Ascending aorta (tissue), 2 donors: Measurements from ENCODE around the gene CLASP1. TPM values are rescaled to one million over a fixed set of nuclear protein-coding genes. Genes with fewer than 3 reads are reported as not detected.
"Not testable (repeated sequence)": the region's sequence is repeated elsewhere in the genome, so short reads cannot be mapped to it uniquely, and the experiment has no call there.

Experiments used
- DNase-seq, 2 donors: peaks; one replicate each; pipeline ENCODE4 v3.0.0-alpha.2; 2019; ENCODE audit warnings: low spot score in 2 of 2
- H3K27ac ChIP-seq, 2 donors: fragments of 200-600 bp; sonication (generic); one replicate each; pipeline ENCODE4 v1.5.1; 2016 to 2017; ENCODE audit warnings: mild to moderate bottlenecking in 1 of 2
- H3K27me3 ChIP-seq: fragments of 200-600 bp; sonication (generic); one replicate; pipeline ENCODE4 v1.5.1; 2017
- H3K36me3 ChIP-seq, 2 donors: fragments of 200-600 bp; sonication (generic); one replicate each; pipeline ENCODE4 v1.5.1; 2016
- H3K4me1 ChIP-seq, 2 donors: fragments of 200-600 bp; sonication (generic); one replicate each; pipeline ENCODE4 v1.5.1; 2016 to 2017; ENCODE audit warnings: mild to moderate bottlenecking in 1 of 2
- H3K4me3 ChIP-seq, 2 donors: fragments of 200-600 bp; sonication (generic); one replicate each; pipeline ENCODE4 v1.5.1; 2016 to 2017; ENCODE audit warnings: mild to moderate bottlenecking in 1 of 2
- H3K9me3 ChIP-seq, 2 donors: fragments of 200-600 bp; sonication (generic); one replicate each; pipeline ENCODE4 v1.5.1; 2016
- intact Hi-C: fragments of 100-400 bp; cut with DNase I; formaldehyde crosslinking; loops from one replicate; pipeline ENCODE4 v1.15.1; 2023
- total RNA-seq: library from RNA; depleted of rRNA; stranded (reverse); fragments of >200 nt; gene quantifications from one replicate; pipeline ENCODE4 v1.1.0, GENCODE V29; 2016
- TF ChIP-seq, protein P1 (sequence below), 3 experiments: fragments of 200-600 bp in 2 of 3; fragments of 450-650 bp in 1 of 3; sonication (generic) in 2 of 3; IDR thresholded peaks; one replicate each; pipeline ENCODE4 v1.5.1; 2016 to 2019; ENCODE audit warnings: antibody characterized with exemption in 3 of 3, mild to moderate bottlenecking in 1 of 3, moderate library complexity in 1 of 3

CLASP1 gene
- total RNA-seq, 1 donor from 2014 or later, result 78.0 TPM

- DNase-seq, result no peak
- intact Hi-C loops, result no loop called here
Measured at GRCh38 chr2:121348128-121348740, 301.0 kb downstream of the CLASP1 start.

GRCh38 chr2:121346859-121347258 is 302.4 kb downstream of the CLASP1 start:
- peaks cover 62 to 88% of the 10 kb centered on the region in 2 donors for H3K36me3 ChIP-seq
- DNase-seq, result no peak
- H3K27me3 ChIP-seq, result no peaks in the 10 kb centered on the region
- no peaks in the 10 kb centered on the region for H3K4me1 ChIP-seq
- no peaks in the 10 kb centered on the region for H3K9me3 ChIP-seq
- TF ChIP-seq, protein P1, sequence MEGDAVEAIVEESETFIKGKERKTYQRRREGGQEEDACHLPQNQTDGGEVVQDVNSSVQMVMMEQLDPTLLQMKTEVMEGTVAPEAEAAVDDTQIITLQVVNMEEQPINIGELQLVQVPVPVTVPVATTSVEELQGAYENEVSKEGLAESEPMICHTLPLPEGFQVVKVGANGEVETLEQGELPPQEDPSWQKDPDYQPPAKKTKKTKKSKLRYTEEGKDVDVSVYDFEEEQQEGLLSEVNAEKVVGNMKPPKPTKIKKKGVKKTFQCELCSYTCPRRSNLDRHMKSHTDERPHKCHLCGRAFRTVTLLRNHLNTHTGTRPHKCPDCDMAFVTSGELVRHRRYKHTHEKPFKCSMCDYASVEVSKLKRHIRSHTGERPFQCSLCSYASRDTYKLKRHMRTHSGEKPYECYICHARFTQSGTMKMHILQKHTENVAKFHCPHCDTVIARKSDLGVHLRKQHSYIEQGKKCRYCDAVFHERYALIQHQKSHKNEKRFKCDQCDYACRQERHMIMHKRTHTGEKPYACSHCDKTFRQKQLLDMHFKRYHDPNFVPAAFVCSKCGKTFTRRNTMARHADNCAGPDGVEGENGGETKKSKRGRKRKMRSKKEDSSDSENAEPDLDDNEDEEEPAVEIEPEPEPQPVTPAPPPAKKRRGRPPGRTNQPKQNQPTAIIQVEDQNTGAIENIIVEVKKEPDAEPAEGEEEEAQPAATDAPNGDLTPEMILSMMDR (IDR thresholded peaks at IDR 0.05), result no peak
- intact Hi-C loops, result no loop called here
- no peak overlapping the region for H3K27ac ChIP-seq
- no peak overlapping the region for H3K4me3 ChIP-seq

More at GRCh38 chr2:121348128-121348740, 301.0 kb downstream of the CLASP1 start:
- TF ChIP-seq, protein P1 (IDR thresholded peaks at IDR 0.05), result no peak
- Histone ChIP-seq H3K27ac (no peak overlapping the region), H3K4me1 (no peaks in the 10 kb centered on the region), H3K27me3 (no peaks in the 10 kb centered on the region), H3K36me3 (peaks cover 75 to 95% of the 10 kb centered on the region in 2 donors), H3K4me3 (no peak overlapping the region), H3K9me3 (no peaks in the 10 kb centered on the region)

DNA sequence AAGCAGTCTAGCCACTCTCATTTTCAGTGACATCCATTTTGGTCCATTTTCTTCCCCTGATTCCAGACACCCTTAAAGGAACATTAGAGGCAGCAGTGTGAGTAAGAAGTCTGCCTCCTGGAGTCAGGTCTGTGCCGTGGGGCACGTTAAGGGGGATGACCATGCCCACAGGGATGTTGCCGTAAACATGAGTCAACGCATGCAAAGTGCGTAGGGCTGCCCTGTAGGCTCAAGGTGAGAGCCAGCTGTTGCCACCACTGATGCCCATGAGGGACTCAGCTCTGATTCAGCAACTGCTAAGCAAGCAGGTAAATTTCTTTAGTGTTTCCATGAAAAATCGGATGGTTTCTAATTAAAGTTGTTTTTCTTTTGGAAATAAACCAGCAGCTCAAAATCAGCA is 302.9 kb downstream of the CLASP1 start:
- Histone ChIP-seq H3K4me1 (no peaks in the 10 kb centered on the region), H3K27me3 (no peaks in the 10 kb centered on the region), H3K27ac (no peak overlapping the region), H3K4me3 (no peak overlapping the region), H3K36me3 (peaks cover 57 to 87% of the 10 kb centered on the region in 2 donors), H3K9me3 (no peaks in the 10 kb centered on the region)
- no peak for DNase-seq
- intact Hi-C loops, result no loop called here
- TF ChIP-seq, protein P1 (IDR thresholded peaks at IDR 0.05), result no peak

DNA sequence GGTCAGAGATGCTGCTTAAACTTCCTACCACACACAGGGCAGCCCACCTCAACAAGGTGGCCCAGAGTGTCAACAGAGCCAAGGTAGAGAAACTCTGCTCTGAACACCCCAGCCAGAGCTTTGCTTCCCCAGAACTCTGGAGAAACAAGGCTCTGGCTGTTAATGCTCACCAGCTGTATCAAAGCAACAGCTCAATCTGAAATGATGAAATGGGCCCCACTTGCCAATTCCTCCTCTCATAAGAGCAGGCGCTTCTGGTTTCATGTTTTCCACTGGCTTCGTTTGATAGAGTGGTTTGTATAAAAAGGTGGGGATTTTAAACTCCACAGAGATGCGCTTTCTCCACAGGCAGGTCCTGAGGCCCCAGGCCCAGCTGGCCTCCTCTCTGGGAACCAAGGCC is 303.4 kb downstream of the CLASP1 start:
- H3K4me1 ChIP-seq, result no peaks in the 10 kb centered on the region
- no peak overlapping the region for H3K4me3 ChIP-seq
- H3K36me3 ChIP-seq, result peaks cover 54 to 87% of the 10 kb centered on the region in 2 donors
- TF ChIP-seq, protein P1 (IDR thresholded peaks at IDR 0.05), result no peak
- no peak overlapping the region for H3K27ac ChIP-seq
- no peaks in the 10 kb centered on the region for H3K9me3 ChIP-seq
- no peak for DNase-seq
- no peaks in the 10 kb centered on the region for H3K27me3 ChIP-seq
- intact Hi-C loops, result no loop called here

- H3K27ac ChIP-seq, result no peak overlapping the region
- intact Hi-C loops, result no loop called here
- H3K4me1 ChIP-seq, result no peaks in the 10 kb centered on the region
- no peak for DNase-seq
- no peaks in the 10 kb centered on the region for H3K9me3 ChIP-seq
- no peak overlapping the region for H3K4me3 ChIP-seq
- H3K27me3 ChIP-seq, result no peaks in the 10 kb centered on the region
- TF ChIP-seq, protein P1 (IDR thresholded peaks at IDR 0.05), result no peak
- H3K36me3 ChIP-seq, result peaks cover 58 to 87% of the 10 kb centered on the region in 2 donors
Measured at GRCh38 chr2:121345101-121345500, 304.2 kb downstream of the CLASP1 start.

GRCh38 chr2:121343828-121344399 is 305.3 kb downstream of the CLASP1 start:
- H3K27ac ChIP-seq, H3K4me3 ChIP-seq, DNase-seq, H3K27me3 ChIP-seq, H3K9me3 ChIP-seq, intact Hi-C loops, H3K4me1 ChIP-seq: not testable (repeated sequence)
- peaks cover 68 to 89% of the 10 kb centered on the region in 2 donors for H3K36me3 ChIP-seq
